CD4-positive, alpha-beta T cell treated with Interferon alpha-2 for 1 hour (primary cell): ENCODE results near the gene EBNA1BP2.
"Not testable (repeated sequence)": the region's sequence is repeated elsewhere in the genome, so short reads cannot be mapped to it uniquely, and the experiment has no call there.

Source experiments
- DNase-seq, 2 donors: peaks; one replicate each; pipeline ENCODE4 v3.0.0-alpha.2; 2020 to 2022

The EBNA1BP2 gene, protein sequence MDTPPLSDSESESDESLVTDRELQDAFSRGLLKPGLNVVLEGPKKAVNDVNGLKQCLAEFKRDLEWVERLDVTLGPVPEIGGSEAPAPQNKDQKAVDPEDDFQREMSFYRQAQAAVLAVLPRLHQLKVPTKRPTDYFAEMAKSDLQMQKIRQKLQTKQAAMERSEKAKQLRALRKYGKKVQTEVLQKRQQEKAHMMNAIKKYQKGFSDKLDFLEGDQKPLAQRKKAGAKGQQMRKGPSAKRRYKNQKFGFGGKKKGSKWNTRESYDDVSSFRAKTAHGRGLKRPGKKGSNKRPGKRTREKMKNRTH

DNA sequence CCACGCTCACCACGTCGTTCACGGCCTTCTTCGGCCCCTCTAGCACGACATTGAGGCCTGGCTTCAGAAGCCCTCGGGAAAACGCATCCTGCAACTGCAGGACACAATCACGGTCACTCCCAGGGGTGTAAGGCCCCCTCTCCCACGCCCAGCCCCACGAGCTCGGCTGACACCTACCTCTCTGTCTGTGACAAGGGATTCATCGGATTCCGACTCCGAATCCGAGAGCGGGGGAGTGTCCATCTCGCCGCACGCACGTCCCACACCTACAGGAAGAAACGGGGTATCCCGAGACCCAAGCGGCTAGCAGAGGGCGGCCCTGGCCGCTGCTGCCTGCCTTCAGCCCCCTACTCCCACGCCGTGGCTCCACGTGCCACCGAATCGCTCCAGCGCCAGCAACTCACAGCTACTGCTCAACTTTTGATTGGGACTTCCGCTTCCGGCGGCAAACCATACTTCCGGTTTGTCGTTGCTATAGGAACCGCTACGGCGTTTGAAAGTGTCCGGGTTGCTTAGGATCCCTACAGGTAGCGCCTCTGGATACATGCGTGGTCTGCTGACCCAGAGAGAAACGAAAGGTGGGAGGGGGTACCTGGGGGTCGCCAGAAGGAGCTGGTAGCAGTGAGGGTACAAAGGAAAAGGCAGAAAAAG lies at the start of gene EBNA1BP2, which contains the start of gene CFAP57:
TSS of gene EBNA1BP2 (minus strand) at position 415 of the 651 bp plus-strand sequence. CDS start at position 243, 172 bp downstream.
TSS of gene CFAP57 (plus strand) at position 455 of the 651 bp plus-strand sequence. CDS start 424 bp downstream, outside the sequence.
- peak; percentile 93 to 95 for DNase-seq

DNA sequence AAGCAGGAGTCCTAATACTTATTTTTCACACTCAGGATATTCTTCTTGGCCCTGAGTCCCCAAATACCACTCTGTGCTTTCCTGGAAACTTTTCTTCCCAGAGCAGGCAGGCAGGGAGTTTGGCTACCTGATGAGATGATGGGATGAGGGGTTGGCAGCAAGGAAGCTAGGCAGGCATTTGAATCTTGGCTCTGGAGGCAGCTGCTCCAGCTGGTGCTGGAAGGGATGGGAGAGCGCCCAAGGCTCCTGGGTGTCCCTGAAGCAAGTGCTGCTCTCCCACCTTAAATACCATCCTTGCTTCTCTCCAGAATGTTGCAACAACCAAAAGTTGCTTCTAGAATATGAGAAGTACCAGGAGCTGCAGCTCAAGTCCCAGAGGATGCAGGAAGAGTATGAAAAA lies 49.7 kb upstream of the EBNA1BP2 start:
- DNase-seq, result no peak

DNA sequence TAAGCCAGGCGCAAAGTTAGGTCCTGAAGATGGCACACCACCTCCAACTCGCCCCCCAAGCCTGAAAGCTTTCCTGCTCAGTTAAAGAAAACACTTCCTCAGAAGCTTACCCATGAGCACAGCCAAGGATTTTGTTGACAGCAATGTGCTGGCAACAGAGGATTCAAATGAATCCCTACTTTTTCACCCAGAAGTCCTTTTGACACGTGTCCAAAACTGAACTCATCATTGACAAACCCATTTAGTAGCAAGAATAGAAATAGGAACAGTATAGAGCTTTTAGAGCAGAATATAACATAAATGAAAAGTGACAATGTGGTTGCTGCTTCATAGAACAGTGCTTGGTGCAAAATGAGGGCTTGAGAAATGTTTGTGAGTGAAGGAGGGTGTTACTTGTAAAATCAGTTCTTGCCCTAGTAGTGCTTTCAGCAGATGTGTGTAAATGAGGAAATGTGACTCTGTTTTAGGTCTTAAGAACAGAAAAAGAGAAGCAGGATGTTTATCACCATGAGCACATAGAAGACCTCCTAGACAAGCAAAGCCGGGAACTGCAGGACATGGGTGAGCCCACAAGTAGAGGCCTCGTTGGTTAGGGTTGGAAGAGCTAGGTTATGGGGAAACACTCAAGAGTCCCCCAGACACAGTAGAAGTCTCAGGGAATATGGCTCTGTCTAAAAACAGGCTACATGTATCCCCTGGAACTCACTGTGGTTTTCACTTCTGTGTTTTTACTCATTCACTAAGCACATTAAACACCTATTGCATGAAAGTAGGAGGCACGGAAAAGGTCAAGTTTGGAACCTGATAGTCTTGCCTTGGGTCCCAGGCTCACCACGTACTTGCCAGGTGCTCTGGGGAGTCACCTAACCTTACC lies 49.1 kb upstream of the EBNA1BP2 start:
- no peak for DNase-seq

DNA sequence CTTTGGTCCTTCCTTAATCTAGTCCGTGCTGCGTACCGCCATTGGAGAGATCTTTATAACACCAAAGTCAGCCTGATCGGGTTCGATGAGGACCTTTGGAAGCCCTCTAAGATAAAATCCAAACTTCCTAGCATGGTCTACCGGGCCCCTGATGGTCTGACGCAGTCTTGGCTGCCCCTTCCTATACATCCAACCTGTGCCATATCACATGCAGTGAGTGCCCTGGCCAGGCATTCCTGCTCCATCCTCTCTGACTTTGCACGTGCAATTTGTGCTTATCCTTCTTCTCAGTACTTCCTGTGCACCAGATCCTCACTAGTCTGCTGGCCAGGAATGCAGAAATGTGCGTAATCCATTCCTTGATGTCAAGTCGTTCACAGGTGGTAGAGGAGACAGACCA lies 45.7 kb upstream of the EBNA1BP2 start:
- no peak for DNase-seq

DNA sequence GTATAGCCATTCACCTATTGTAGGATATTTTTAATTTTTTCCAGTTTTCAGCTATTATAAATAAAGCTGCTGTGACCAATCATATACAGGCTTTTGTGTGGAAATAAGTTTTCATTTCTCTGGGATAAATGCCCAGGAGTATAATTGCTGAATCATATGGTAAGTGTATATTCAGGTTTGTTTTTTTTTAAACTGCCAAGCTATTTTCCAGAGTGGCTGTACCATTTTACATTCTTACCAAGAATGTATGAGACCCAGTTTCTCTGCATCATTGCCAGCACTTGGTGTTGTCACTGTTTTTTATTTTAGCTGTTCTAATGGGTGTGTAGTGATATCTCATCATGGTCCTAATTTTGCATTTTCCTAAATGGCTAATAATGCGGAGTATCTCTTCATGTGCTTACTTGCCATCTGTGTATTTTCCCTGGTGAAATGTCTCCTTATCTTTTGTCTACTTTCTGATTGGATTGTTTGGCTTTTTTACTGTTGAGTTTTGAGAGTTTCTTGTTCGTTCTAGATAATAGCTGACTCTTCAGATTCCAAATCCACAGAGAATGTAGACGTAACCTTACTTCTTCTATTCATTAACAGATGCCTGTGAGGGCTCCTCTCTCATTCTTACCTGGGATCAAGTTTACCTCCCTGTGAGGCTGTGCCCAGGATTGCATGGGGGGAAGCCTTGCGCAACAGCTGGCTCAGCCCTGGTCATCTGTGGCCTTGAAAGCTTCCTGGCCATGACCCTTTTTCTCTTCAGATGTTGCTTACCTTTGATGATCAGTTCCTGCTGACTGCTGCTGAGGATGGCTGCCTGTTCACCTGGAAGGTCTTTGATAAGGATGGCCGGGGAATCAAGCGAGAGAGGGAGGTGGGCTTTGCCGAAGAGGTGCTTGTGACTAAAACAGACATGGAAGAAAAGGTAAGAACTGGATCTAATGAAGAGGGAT lies 42.7 kb upstream of the EBNA1BP2 start:
- no peak for DNase-seq

DNA sequence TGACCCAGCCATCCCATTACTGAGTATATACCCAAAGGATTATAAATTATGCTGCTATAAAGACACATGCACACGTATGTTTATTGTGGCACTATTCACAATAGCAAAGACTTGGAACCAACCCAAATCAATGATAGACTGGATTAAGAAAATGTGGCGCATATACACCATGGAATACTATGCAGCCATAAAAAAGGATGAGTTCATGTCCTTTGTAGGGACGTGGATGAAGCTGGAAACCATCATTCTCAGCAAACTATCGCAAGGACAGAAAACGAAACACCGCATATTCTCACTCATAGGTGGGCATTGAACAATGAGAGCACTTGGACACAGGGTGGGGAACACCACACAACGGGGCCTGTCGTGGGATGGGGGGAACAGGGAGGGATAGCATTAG lies 36.2 kb upstream of the EBNA1BP2 start:
- DNase-seq, result not testable (repeated sequence)

DNA sequence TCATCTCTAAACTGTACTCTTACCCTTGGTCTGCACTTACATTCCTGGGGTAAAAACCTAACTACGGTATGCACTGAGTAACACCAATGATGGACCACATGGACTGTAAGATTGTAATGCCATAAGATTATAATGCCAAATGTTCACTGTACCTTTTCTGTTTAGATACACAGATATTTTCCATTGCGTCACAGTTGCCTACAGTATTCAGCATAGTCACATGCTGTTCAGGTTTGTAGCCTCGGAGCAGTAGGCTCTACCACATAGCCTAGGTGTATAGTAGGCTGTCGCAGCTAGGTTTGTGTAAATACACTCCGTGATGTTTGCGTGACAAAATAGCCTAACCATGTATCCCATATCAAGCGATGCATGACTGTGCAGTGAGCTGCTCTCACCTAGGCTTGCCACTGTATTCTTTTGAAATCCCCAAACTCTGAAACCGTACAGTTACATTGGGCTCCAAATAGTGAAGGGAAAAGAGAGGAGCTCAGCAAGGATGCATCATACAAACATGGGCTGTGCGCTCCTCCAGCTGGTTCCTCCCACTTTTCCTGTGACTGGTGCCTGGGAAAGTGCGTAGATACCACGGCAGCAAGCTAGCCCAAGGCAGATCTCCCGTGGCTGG lies 35.3 kb upstream of the EBNA1BP2 start:
- no peak for DNase-seq

DNA sequence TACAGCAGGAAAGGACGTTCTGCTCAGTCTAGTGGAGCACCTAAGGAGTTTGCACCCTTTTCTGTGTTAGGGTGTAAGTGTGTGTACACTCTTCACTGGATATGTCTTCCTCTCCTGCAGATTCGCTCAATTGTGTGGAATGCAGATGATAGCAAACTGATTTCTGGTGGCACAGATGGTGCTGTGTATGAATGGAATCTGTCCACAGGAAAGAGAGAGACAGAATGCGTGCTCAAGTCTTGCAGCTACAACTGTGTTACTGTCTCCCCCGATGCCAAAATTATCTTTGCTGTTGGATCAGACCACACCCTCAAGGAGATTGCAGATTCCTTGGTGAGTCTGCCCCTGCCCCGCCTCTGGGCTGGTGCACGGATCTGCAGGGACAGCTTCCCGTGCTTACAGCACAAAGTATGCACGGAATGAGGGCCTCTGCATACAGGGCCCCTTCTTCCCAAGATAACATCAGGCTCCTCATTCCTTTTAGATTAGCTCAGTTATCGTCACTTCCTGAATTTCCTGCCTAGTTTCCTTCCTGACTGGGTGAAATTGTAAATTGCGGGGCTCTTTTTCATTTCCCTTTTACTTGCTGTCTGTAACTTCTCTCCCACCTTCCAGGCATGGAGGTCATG lies 34.6 kb upstream of the EBNA1BP2 start:
- DNase-seq, result no peak

DNA sequence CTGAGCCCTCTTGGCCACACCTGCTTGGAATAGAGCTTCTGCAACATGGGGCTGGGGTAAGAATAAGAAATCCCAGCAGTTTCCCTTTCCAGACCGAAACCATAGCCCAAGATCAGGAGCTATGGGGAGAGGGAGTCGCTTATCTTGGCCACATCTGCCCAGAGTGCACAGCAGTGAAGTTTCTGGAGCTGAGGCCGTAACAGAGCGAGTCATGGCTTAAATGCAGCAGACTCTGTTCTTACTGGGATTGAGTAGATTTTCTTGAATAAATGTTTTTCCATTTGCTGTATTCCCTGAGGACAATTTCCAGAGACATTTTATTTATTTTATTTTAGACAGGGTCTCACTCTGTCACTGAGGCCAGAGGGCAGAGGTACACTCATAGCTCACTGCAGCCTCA lies 33.6 kb upstream of the EBNA1BP2 start:
- no peak for DNase-seq

DNA sequence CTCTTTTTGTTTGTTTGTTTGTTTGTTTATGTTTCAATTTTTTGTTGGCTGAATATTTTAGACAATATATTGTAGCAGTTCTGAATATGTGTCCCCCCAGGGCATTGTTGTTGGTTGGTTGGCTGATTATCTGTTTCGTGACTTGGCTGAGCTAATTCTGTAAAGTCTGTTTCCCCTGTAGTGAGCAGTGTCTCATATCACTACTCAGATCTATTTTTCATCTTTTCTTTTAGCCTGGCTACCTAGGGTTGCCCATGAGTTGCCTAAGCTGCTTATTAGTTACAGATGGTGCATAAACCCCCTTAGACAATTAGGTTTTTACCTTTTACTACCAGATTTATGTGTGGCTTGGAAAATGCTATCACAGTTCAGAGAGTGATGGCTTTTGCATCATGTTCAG lies 32.3 kb upstream of the EBNA1BP2 start:
- no peak for DNase-seq

DNA sequence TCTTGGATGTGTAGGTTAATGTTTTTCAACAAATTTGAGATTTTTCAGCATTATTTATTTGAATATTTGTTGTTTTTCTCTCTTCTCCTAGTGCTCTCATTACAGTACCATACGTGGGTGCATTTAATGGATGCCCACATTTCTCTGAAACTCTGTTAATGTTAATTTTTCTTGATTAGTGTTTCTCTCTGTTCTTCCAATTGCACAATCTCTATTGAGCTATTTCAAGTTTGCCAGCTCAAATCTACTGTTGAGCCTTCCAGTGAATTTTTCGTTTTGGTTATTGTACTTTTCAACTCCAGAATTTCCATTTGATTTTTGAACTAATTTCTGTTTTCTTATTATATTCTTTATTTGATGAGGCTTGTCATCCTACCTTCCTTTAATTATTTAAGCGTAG lies 31.8 kb upstream of the EBNA1BP2 start:
- no peak for DNase-seq

DNA sequence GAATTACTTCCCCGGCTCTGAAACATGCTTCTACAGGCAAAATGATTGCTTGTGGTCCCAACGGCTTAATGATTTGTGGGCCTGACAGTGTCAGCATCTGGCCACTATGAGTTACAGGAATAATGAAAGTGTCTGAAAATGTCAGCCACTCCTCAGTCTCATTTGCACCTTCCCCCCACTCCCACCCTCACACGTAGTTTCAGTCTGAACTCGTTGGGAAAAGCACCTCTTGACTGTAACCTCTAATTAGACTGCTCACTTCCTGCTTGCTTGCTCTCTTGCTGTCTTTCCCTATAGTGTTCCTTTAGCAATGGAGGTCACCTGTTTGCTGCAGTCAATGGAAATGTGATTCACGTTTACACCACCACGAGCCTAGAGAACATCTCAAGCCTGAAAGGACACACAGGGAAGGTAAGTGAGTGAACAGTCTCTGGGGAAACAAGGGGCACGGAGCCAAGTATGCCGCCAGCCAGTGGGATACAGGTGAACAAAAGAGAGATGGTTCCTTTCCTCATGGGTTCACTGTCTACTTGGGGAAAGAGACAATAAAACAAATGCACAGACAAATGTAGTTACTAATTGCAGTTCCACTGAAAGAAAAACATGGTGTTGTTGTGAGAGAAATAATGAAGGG lies 27.1 kb upstream of the EBNA1BP2 start:
- DNase-seq, result no peak

DNA sequence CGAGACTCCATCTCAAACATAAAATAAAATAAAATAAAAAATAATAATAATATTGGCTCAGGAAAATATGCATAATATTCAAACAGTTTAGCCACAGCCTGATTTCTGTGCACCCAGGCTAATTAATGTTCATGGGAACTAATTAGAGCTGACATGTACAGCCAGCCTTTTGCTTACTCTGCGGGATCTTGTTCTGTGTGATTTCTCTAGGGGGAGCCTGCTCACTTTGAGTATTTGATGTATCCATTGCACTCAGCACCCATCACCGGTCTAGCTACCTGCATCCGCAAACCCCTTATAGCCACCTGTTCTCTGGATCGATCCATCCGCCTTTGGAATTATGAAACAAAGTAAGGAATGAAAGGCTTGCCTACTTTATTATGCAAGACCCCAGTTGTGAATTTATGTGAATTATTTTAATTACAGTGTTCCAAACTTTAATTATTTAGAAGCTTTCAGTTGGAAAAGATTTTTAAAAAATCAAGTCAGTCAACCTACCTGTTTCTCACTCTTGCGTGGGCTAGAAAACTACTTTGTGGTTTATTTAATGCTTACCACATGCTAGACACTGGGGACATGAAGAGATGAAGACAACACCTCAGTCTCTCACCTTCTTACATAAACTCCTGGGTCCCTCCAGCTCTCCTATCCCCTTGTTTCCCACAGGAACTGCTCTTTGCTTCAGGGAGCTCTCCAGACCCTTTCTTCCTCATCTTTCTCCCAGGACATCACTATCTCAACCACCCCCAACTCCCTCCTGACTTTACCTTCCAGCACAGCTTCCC lies 25.4 kb upstream of the EBNA1BP2 start:
- no peak for DNase-seq

DNA sequence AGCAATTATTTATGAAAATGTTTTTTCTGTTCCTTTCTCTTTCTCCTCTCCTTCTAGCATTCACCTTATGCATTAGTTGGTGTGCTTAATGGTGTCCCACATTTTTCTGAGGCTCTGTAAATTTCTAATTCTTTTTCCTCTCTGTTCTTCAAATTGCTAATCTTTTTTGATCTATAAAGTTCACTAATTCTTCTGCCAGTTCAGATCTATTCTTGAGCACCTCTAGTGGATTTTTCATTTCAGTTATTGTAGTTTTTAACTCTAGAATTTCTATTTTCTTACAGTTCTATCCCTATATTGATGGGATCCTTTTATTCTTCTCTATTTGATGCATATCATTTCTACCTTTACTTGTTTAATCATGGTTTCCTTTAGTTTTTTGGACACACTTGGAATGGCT lies 22.4 kb upstream of the EBNA1BP2 start:
- no peak for DNase-seq

DNA sequence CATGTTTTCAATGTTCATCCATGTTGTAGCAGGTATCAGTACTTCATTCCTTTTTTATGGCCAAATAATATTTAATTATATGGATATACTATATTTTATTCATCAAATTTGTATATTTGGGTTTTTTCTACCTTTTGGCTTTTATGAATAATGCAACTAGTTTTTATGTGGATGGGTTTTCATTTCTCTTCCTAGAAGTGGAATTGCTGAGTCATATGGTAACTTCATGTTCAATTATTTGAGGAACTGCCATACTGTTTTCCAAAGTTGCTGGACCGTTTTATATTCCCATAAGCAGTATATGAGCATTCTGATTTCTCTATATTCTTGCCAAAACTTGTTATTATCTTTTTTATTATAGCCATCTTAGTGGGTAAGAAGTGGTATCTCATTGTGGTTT lies 16.0 kb upstream of the EBNA1BP2 start:
- DNase-seq, result no peak

DNA sequence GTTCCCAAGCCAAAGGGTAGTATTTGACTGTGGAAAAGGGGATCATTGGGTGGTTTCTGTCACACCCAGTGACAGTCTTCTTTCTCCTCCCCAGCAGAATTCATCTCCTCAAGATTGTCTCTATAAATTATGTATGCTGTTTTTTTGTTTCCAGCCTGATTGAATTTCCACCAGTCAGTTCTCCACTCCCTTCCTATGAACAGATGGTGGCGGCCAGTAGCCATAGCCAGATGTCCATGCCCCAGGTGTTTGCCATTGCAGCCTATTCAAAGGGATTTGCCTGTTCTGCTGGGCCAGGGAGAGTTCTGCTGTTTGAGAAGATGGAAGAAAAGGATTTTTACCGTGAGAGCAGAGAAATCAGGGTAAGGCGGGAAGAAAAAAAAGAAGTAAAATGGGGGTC lies 12.9 kb upstream of the EBNA1BP2 start:
- no peak for DNase-seq

DNA sequence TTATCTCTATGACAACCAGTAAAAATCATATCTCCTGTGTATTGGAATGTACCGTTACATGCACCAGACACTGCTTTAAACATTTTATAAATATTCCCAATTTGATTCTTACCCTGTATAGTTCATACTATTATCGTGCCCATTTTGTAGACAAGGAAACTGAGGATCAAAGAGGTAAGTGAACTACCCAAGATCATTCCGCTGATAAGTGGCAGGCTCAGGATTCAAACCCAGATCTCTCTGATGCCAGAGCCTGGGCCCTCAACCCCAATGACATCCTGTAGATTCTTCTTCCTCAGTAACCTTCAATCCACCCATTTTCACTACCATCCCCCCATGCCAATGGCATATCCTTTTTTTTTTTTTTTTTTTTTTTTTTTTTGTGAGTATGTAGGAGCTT lies 12.3 kb upstream of the EBNA1BP2 start:
- DNase-seq, result no peak

DNA sequence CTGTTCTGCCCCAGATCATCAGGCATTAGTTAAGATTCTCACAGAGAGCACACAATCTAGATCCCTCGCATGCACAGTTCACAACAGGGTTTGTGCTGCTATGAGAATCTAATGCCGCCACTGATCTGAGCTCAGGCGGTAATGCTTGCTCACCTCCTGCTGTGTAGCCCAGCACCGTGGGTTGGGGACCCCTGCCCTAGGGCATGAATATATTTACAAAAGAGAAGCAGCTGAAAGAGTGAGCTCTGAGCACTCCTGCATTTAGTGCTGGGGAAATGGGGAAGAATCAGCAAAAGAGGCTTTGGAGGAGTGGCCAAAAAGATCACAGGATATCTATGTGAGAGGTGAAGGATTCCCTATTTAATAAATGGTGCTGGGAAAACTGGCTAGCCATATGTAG lies 5.6 kb upstream of the EBNA1BP2 start:
- no peak for DNase-seq

DNA sequence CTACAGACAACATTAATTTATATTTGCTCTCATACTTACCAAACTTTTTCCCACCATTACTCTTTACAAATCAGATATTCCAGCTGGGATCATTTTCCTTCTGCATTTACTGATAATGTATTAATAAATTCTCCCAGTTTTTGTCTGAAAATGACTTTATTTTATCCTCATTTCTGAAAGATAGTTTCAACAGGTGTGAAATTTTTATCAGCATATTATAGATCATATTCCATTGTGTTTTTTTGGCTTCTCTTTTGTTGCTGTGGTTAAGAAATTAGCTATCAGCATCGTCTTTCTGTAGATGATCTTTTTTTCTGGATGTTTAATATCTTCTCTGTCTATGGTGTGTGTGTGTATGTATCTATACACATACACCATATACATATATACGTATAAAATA lies 2.8 kb upstream of the EBNA1BP2 start:
- DNase-seq, result no peak

DNA sequence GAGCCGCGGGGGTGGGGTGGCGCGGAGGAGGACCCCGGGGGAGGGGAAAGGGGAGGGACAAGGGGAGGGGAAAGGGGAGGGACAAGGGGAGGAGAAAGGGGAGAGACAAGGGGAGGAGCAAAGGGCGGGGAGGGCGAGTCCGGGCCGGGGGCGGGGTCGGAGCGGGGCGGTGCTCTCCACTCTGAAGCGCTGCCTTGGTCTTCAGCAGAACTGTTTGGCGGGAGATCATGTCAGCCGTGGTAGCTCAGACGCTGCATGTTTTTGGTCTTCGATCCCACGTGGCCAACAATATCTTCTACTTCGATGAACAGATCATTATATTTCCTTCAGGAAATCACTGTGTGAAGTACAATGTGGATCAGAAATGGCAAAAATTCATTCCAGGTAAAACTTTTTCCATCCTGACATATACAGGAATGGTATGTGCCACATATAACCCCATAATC lies 460 bp upstream of the EBNA1BP2 start:
- peak; percentile 84 to 91 for DNase-seq
